Measurements from ENCODE around the gene TUBGCP2. TPM values are rescaled to one million over a fixed set of nuclear protein-coding genes. Genes with fewer than 3 reads are reported as not detected.

TUBGCP2 gene
- total RNA-seq, 1 experiment from 2014 or later = 92.2 TPM

DNA sequence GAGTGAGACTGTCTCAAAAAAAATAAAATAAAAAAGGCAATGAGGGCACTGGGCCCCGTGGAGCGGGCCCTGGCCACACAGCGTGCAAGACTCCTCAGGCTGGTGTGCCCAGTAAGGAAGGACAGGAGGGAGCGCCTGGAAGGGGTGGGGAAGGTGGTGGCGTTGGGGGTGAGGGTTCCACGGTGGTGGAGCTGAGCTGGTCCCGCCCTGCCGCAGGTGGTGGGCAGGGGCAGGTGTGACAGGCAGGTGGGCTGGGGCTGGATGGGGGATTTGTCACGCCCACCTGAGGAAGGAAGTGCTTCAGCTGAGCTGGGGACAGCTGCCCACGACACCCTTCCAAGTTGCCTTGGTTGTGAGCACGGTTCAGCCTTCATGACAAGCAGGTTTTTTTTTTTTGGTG is 37.7 kb upstream of the TUBGCP2 start:
- intact Hi-C loops (cut with micrococcal nuclease; ENCODE audit: unreplicated experiment) = no loop called here
- TF ChIP-seq, protein P1, sequence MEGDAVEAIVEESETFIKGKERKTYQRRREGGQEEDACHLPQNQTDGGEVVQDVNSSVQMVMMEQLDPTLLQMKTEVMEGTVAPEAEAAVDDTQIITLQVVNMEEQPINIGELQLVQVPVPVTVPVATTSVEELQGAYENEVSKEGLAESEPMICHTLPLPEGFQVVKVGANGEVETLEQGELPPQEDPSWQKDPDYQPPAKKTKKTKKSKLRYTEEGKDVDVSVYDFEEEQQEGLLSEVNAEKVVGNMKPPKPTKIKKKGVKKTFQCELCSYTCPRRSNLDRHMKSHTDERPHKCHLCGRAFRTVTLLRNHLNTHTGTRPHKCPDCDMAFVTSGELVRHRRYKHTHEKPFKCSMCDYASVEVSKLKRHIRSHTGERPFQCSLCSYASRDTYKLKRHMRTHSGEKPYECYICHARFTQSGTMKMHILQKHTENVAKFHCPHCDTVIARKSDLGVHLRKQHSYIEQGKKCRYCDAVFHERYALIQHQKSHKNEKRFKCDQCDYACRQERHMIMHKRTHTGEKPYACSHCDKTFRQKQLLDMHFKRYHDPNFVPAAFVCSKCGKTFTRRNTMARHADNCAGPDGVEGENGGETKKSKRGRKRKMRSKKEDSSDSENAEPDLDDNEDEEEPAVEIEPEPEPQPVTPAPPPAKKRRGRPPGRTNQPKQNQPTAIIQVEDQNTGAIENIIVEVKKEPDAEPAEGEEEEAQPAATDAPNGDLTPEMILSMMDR (IDR thresholded peaks at IDR 0.05; ENCODE audit: insufficient read depth in 1 of 2, low read depth in 1 of 2, low read length in 1 of 2, severe bottlenecking in 1 of 2, unreplicated experiment in 1 of 2) = no peak
- peaks cover 21% of the 10 kb centered on the region for H3K4me1 Mint-ChIP-seq (ENCODE audit: low read depth, unreplicated experiment)
- Histone ChIP-seq H3K9me3 (0 out of 2 replicates have a peak, but pooled peaks cover 3% of the 10 kb centered on the region), H3K36me3 (ENCODE audit: control insufficient read depth, insufficient read depth, low read length) (no peaks in the 10 kb centered on the region), H3K27me3 (replicated peaks; ENCODE audit: control insufficient read depth, insufficient read depth, low read length) (no peaks in the 10 kb centered on the region), H3K4me1 (peaks cover 55% of the 10 kb centered on the region), H3K4me3 (ENCODE audit: low read depth, low read length) (no peak overlapping the region)
- H3K4me3 Mint-ChIP-seq (ENCODE audit: unreplicated experiment) = no peak overlapping the region
- H3K27ac Mint-ChIP-seq (ENCODE audit: unreplicated experiment) = peak overlapping the region; percentile 68
- ChIA-PET CTCF (no interaction called here), POLR2A (interaction anchor here (0.6 kb wide), 1 partner anchor 9 kb away, joined by 6 read pairs; no protein-coding TSS in a partner anchor)
- peaks cover 56% of the 10 kb centered on the region for H3K36me3 Mint-ChIP-seq (ENCODE audit: insufficient read depth, unreplicated experiment)
- no peaks in the 10 kb centered on the region for H3K27me3 Mint-ChIP-seq (ENCODE audit: insufficient read depth, unreplicated experiment)
- no peak for DNase-seq
- no TSS peak for BruUV-seq (replicated peaks)
- peaks cover 9% of the 10 kb centered on the region for H3K9me3 Mint-ChIP-seq (ENCODE audit: unreplicated experiment)

DNA sequence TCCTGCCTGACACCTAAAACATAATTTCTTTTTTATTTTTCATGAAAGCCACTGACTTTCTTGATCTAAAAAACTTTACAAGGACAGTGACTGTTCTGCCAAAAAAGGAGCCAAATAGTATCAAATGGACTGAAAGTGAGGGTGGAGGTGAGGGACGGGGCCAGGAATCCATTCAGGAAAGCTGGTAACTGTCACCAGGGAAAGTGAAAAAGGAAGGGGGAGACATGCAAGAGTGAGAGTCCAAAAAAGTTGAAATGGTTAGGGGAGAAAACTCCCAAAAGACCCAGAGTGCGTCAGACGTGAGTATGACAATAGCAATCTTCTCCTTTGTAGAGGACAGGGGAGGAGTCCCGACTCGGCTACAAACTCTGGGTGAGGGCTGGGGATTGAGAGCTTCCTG is 35.6 kb upstream of the TUBGCP2 start:
- DNase-seq = no peak
- Histone ChIP-seq H3K9me3 (peaks cover 15% of the 10 kb centered on the region; the same call in 1 of the 2 replicates), H3K36me3 (ENCODE audit: control insufficient read depth, insufficient read depth, low read length) (no peaks in the 10 kb centered on the region), H3K4me3 (ENCODE audit: low read depth, low read length) (no peak overlapping the region), H3K4me1 (peaks cover 36% of the 10 kb centered on the region), H3K27me3 (replicated peaks; ENCODE audit: control insufficient read depth, insufficient read depth, low read length) (no peaks in the 10 kb centered on the region)
- H3K9me3 Mint-ChIP-seq (ENCODE audit: unreplicated experiment) = peaks cover 9% of the 10 kb centered on the region
- intact Hi-C loops (cut with micrococcal nuclease; ENCODE audit: unreplicated experiment) = no loop called here
- peaks cover 34% of the 10 kb centered on the region for H3K36me3 Mint-ChIP-seq (ENCODE audit: insufficient read depth, unreplicated experiment)
- ChIA-PET CTCF (interaction anchor here (0.8 kb wide), 1 partner anchor 13 kb away, joined by 3 read pairs; the partner anchor contains the start of gene FUOM), POLR2A (no interaction called here)
- peaks cover 18% of the 10 kb centered on the region for H3K4me1 Mint-ChIP-seq (ENCODE audit: low read depth, unreplicated experiment)
- H3K4me3 Mint-ChIP-seq (ENCODE audit: unreplicated experiment) = no peak overlapping the region
- BruUV-seq (replicated peaks) = no TSS peak
- H3K27me3 Mint-ChIP-seq (ENCODE audit: insufficient read depth, unreplicated experiment) = no peaks in the 10 kb centered on the region
- TF ChIP-seq, protein P1 (IDR thresholded peaks at IDR 0.05; ENCODE audit: insufficient read depth in 1 of 2, low read depth in 1 of 2, low read length in 1 of 2, severe bottlenecking in 1 of 2, unreplicated experiment in 1 of 2) = no peak
- H3K27ac Mint-ChIP-seq (ENCODE audit: unreplicated experiment) = no peak overlapping the region

DNA sequence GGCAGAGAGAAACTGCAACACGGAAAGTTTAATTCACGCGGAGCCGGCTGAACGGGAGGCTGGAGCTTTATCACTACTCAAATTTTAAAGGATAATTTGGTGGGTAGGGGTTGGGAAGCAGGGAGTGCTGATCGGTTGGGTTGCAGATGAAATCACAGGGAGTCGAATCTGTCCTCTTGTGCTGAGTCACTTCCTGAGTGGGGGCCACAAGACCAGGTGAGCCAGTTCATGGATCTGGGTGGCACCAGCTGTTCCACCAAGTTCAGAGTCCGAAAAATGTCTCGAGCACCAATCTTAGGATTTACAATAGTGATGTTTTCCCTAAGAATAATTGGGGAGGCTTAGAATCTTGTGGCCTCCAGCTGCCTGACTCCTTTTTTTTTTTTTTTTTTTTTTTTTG is 34.9 kb upstream of the TUBGCP2 start:
- intact Hi-C loops (cut with micrococcal nuclease; ENCODE audit: unreplicated experiment) = no loop called here
- Histone ChIP-seq H3K9me3 (peaks cover 19% of the 10 kb centered on the region; the same call in 1 of the 2 replicates), H3K4me1 (peaks cover 29% of the 10 kb centered on the region), H3K36me3 (ENCODE audit: control insufficient read depth, insufficient read depth, low read length) (no peaks in the 10 kb centered on the region), H3K27me3 (replicated peaks; ENCODE audit: control insufficient read depth, insufficient read depth, low read length) (no peaks in the 10 kb centered on the region), H3K4me3 (ENCODE audit: low read depth, low read length) (no peak overlapping the region)
- H3K27ac Mint-ChIP-seq (ENCODE audit: unreplicated experiment) = no peak overlapping the region
- POLR2A ChIA-PET = interaction anchor here (0.6 kb wide), 2 partner anchors 19 to 69 kb away, joined by 3 to 5 read pairs; no protein-coding TSS in a partner anchor
- H3K4me1 Mint-ChIP-seq (ENCODE audit: low read depth, unreplicated experiment) = peaks cover 13% of the 10 kb centered on the region
- no peak for DNase-seq
- CTCF ChIA-PET = no interaction called here
- peaks cover 9% of the 10 kb centered on the region for H3K9me3 Mint-ChIP-seq (ENCODE audit: unreplicated experiment)
- no peak overlapping the region for H3K4me3 Mint-ChIP-seq (ENCODE audit: unreplicated experiment)
- no TSS peak for BruUV-seq (replicated peaks)
- TF ChIP-seq, protein P1 (IDR thresholded peaks at IDR 0.05; ENCODE audit: insufficient read depth in 1 of 2, low read depth in 1 of 2, low read length in 1 of 2, severe bottlenecking in 1 of 2, unreplicated experiment in 1 of 2) = no peak
- H3K36me3 Mint-ChIP-seq (ENCODE audit: insufficient read depth, unreplicated experiment) = peaks cover 28% of the 10 kb centered on the region
- no peaks in the 10 kb centered on the region for H3K27me3 Mint-ChIP-seq (ENCODE audit: insufficient read depth, unreplicated experiment)
